ENCODE measurements around the gene ADAMTSL5. TPM values are rescaled to one million over a fixed set of nuclear protein-coding genes. Genes with fewer than 3 reads are reported as not detected.

Gene ADAMTSL5, protein sequence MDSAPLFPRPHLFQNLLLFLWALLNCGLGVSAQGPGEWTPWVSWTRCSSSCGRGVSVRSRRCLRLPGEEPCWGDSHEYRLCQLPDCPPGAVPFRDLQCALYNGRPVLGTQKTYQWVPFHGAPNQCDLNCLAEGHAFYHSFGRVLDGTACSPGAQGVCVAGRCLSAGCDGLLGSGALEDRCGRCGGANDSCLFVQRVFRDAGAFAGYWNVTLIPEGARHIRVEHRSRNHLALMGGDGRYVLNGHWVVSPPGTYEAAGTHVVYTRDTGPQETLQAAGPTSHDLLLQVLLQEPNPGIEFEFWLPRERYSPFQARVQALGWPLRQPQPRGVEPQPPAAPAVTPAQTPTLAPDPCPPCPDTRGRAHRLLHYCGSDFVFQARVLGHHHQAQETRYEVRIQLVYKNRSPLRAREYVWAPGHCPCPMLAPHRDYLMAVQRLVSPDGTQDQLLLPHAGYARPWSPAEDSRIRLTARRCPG
- total RNA-seq = 2.7 TPM

DNA sequence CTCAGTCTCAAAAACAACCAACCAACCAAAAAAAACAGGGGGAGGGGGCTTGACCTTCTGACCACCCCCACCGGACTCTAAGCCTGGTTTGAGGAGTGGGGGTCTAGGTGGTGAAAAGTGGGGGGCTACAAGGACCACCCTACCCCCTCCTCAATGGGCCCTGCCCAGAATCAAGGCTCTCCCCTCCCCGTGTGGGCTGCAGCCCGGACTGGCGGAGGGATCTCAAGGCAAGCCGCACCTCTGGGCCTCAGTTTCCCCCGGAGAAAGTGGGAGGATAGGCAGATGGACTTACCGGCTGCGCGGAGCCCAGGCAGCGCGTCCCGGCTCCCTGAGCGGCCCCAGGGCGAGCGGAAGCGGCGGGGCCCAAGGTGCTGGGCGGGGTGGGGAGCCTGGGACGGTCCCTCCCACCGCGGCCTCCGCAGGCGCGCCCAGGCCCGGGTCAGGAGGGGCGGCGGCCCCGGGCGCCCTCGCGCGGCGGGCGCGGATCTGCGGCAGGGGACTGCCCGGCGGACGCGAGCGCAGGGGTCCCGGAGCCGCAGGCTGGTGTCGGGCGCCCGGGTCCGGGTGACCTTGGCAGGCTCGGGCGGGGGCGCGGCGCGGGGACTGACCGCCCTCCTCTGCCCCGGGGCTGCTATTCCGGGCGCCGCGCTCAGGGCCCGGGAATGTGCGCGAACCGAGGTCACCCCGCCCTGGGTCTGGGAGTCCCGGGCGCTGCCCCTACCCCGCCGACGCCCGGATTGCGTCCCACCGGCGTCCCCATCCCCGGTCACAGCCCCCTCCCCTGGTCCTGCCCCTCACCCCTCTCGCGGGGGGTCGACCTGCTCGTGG, at the start of gene ADAMTSL5:
ADAMTSL5 (minus strand) TSS at position 349 of the 828 bp plus-strand sequence. CDS start 2,076 bp downstream, outside the sequence.

DNA sequence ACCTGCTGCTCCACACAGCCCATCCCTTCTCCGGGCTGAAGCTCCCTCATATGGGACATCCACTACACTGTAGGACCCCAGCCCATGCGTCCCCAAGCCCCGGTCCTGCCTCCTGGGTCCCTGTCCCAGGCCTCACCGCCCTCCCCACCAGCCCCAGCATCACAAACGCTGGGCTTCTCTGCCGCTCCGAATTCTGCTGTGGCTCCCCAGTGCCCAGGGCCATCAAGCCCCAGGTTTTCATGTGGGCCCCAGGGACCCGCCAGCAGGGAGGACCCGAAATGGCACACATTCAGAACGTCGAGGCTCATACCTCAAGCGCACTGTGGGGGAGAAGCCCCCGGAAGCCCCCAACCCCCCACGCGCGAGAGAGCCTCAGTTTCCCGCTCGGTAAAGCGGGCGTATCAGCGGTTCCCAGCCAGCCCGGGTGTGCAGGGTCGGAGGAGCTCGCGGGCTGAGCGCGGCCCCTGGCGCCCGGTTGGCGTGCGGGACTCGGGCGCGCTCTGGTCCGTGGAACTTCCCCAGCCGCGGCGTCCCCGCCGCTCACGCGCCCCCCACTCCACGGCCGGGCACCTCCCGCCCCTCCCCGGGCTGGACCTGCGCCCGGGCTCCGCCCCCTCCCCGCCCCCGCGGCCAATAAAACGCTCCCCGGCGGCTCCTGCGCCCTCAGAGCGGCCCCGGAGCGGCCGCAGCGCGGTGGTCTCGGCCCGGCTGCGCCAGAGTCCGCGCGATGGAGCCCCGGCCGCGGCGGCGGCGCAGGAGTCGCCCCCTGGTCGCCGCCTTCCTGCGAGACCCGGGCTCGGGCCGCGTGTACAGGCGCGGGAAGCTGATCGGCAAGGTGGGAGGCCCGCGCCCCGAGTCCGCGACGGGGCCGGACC, 10.8 kb upstream of the ADAMTSL5 start, which contains the start of gene PLK5:
PLK5 (plus strand) TSS at position 666 of the 875 bp plus-strand sequence. CDS start 2,920 bp downstream, outside the sequence.

DNA sequence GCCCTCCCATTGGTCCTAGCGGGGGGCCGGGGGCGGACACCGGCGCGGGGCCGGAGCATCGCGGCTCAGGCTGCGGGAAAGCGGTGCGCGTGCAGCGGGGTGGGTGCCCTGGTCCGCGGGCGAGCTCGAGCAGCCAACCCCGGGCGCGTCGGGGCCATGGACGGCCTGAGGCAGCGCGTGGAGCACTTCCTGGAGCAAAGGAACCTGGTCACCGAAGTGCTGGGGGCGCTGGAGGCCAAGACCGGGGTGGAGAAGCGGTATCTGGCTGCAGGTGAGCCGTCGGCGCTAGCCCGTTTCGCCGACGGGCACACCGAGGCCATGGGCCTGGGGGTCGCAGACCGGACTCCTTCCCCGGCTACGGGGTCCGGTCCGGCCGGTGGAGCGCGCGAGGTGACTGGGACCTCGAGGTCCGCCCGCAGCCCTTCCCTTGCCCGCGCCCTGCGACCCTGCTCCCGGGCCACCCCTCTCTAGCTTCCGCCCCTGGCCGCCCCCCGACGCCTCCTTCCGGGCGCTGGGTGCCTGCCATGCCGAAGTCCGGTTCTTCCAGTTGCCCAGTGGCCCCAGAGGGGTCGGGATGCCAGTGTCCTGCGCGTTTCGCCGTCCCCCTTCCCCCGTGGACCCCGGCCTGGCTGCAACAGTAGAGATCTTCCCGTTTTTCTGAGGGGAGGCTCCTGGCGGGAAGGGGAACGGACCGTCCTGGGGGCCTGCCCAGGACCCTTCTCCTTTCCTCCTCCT, 21.5 kb downstream of the ADAMTSL5 start, which contains the start of gene REEP6:
REEP6 (plus strand) TSS at position 68 of the 735 bp plus-strand sequence; CDS start at position 157, 89 bp downstream.

DNA sequence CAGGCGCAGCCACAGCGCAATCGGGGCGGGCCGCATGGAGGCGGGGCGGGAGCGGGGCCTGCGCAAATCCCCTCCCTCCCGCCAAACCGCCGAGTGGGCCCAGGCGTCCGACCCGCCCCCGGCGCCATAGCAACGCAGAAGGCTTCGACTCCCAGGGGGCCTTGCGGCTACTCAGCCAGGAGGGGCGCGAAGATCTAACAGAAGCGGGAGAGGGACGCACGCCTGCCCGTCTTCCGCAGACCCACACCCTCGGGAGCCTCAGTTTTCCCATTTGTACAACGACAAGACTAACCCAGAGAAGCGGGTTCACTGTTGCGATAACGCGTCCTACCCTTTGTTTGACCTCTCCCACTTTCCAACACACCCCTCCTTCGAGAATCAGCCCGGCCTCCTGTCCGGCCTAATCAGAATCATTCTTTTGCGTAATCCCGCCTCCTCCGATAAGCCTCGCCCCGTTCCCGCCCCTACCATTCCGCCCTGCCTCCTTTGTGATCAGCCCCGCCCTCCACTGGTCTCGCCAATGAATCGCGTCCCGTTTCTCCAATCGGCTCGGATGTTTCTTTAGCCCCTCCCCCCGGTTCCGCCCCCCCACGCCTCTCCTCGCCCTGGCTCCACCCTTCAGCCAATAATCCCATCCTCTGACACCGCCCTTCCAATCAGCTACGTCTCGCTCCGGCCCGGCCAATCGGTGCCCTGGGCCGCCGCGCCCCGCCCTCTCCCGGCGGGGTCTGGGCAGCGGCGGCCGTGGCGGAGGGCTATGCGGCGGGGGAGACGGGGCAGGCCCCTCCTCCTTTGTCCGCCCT, 22.3 kb downstream of the ADAMTSL5 start, which contains the start of gene PCSK4:
PCSK4 (minus strand) TSS at position 40 of the 803 bp plus-strand sequence; CDS start at position 36, 4 bp downstream.

DNA sequence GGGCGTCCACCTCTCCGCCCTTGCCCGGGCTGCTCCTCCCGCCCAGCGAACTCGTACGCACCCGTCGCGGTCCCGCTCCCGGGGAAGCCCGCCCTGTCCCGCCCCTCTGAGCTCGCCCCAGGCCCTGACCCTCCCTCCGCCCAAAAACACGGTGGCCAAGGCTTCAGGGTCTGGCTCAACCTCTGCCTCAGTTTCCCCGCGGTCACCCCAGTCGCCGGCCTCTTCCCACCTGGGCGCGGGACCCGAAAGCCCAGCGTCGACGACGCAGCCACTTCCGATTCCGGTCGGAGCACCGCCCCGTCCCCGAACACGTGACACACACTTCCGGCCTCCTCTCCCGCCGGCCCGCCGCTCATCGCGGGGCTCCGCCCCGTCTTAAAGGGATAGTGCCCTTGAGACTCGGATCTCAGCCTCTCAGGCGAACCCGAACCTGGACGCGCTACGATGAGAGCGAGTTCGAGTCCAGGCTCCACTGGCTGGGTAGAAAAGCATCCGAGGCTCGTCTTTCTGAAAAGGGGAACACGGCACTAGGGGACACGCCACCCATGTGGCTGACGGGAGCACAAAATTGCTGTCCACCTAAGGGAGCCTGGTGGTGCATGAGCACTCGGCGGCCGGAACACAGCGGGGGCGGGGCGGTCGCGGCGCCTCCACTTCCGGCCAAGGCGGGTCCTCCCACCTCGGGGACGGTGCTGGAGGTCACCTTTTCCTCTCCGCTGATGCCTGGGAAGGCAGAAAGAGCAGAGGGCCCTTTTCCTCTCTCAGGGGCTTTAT, 33.7 kb downstream of the ADAMTSL5 start, which contains the start of gene C19orf25:
C19orf25 (minus strand) TSS at position 282 of the 774 bp plus-strand sequence. CDS start 312 bp downstream, outside the sequence.

Other genes with a start within 250 kb of the ADAMTSL5 start
- gene CIRBP, start 243.7 kb downstream of the ADAMTSL5 start, total RNA-seq = 748 TPM
- gene FAM174C, start 237.5 kb downstream of the ADAMTSL5 start, total RNA-seq = 16.6 TPM
- 2.9 TPM for gene EFNA2, start 227.1 kb downstream of the ADAMTSL5 start, total RNA-seq
- gene NDUFS7, start 129.1 kb downstream of the ADAMTSL5 start, total RNA-seq = 83.7 TPM
- 63.8 TPM for gene GAMT, start 111.5 kb downstream of the ADAMTSL5 start, total RNA-seq
- gene DAZAP1, start 105.4 kb downstream of the ADAMTSL5 start, total RNA-seq = 59.6 TPM
- gene RPS15, start 74.6 kb downstream of the ADAMTSL5 start, total RNA-seq = 697 TPM
- gene APC2, start 62.9 kb downstream of the ADAMTSL5 start, total RNA-seq = 1.7 TPM
- gene C19orf25, start 33.8 kb downstream of the ADAMTSL5 start, total RNA-seq = 37.7 TPM
- gene PCSK4, start 22.7 kb downstream of the ADAMTSL5 start, total RNA-seq = 9.4 TPM
- gene REEP6, start 21.8 kb downstream of the ADAMTSL5 start, total RNA-seq = 4.0 TPM
- gene PLK5, start 11.1 kb upstream of the ADAMTSL5 start, total RNA-seq = 0.12 TPM
- 52.7 TPM for gene MEX3D, start 55.3 kb upstream of the ADAMTSL5 start, total RNA-seq
- gene MBD3, start 79.8 kb upstream of the ADAMTSL5 start, total RNA-seq = 74.8 TPM
- 49.7 TPM for gene UQCR11, start 92.4 kb upstream of the ADAMTSL5 start, total RNA-seq
- 80.4 TPM for gene TCF3, start 139.6 kb upstream of the ADAMTSL5 start, total RNA-seq
- not detected for gene ONECUT3, start 240.5 kb upstream of the ADAMTSL5 start, total RNA-seq